Skeletal muscle cell (primary cell): ENCODE data around the gene SLX1A.
"Not testable (repeated sequence)": the region's sequence is repeated elsewhere in the genome, so short reads cannot be mapped to it uniquely, and the experiment has no call there.

Source experiments
- DNase-seq: peaks from one replicate; pipeline ENCODE4 v3.0.0-alpha.2; 2010; ENCODE audit warnings: low read depth
- H3K4me3 ChIP-seq: 2 replicates; pipeline ENCODE4 v1.5.1; 2011; ENCODE audit warnings: low read depth, mild to moderate bottlenecking, control low read depth, low read length, moderate library complexity

The SLX1A gene

GRCh38 chr16:30207063-30207704 is 13.5 kb downstream of the SLX1A start:
- DNase-seq, result not testable (repeated sequence)

GRCh38 chr16:30209032-30209431 is 15.4 kb downstream of the SLX1A start:
- not testable (repeated sequence) for H3K4me3 ChIP-seq, DNase-seq

More at GRCh38 chr16:30207063-30207704, 13.5 kb downstream of the SLX1A start:
- H3K4me3 ChIP-seq, result not testable (repeated sequence)

GRCh38 chr16:30211414-30211813 is 17.7 kb downstream of the SLX1A start:
- not testable (repeated sequence) for H3K4me3 ChIP-seq, DNase-seq

GRCh38 chr16:30217082-30217481 is 23.4 kb downstream of the SLX1A start:
- not testable (repeated sequence) for DNase-seq, H3K4me3 ChIP-seq
